OCI-LY3 (cell line): Measurements from ENCODE around the gene IL7R.

Experiments
- CTCF ChIP-seq: fragments of 200-600, 300-600 bp; sonication (generic); IDR thresholded peaks from 2 replicates; pipeline ENCODE4 v1.5.1; 2014; ENCODE audit warnings: antibody characterized with exemption, low read length, low read depth
- EZH2phosphoT487 ChIP-seq: fragments of 200-600 bp; shearing (Covaris generic); IDR thresholded peaks from 2 replicates; pipeline ENCODE4 v1.6.1; 2018; ENCODE audit warnings: antibody characterized with exemption, mixed run types, low read depth

- TF ChIP-seq CTCF: no peak
- TF ChIP-seq EZH2phosphoT487: no peak
These were observed 23.0 kb downstream of the IL7R start for GRCh38 chr5:35879649-35880048.
